HepG2 (cell line): Measurements from ENCODE around the gene CLEC3B. TPM values are rescaled to one million over a fixed set of nuclear protein-coding genes. Genes with fewer than 3 reads are reported as not detected.

ENCODE experiments used
- ATAC-seq: fragments of 200-7000 bp; cut with Tn5 transposase; 3 replicates; pipeline ENCODE4 v1.9.1; 2020; ENCODE audit warnings: mild to moderate bottlenecking, moderate library complexity
- BruUV-seq: library from RNA; stranded (reverse); fragments of 400-500 nt; replicated peaks from 2 replicates; lab custom pipeline; 2021; lab: Mats Ljungman, UMichigan
- CTCF ChIA-PET: fragments of 300-600 bp; formaldehyde crosslinking; extraction: SDS; loops from one replicate; lab custom pipeline; 2021; ENCODE audit warnings: low total read pairs, inconsistent platforms, low intra/inter-chr PET ratio; lab: Yijun Ruan, JAX
- POLR2A ChIA-PET: fragments of 350-600 bp; sonication (Branson Sonifier 250); formaldehyde crosslinking; loops from one replicate; lab custom pipeline; 2020; ENCODE audit warnings: antibody characterized with exemption, inconsistent platforms; lab: Yijun Ruan, JAX
- DNase-seq: peaks from one replicate; pipeline ENCODE4 v3.0.0-alpha.2; 2015; ENCODE audit warnings: low spot score
- FAIRE-seq: peaks from 3 replicates; lab custom pipeline; 2011; peaks lifted over from hg19 to GRCh38; lab: Jason Lieb, UNC
- H2AFZ ChIP-seq: one replicate; pipeline ENCODE4 v1.6.1; 2011; ENCODE audit warnings: low read length, inconsistent platforms
- H3K27ac ChIP-seq: fragments of 300-600 bp; 3 replicates; pipeline ENCODE4 v1.8.0; 2011; ENCODE audit warnings: mixed run types, mild to moderate bottlenecking, mixed read lengths, low read length, inconsistent platforms; ENCODE audit not compliant: insufficient read depth; ENCODE audit errors: extremely low read length
- H3K27me3 ChIP-seq, 2 experiments: fragments of 200-600 bp in 1 of 2; 2 replicates in 1 of 2; 3 replicates in 1 of 2; pipeline versions ENCODE4 v1.6.0 to v1.8.0; 2011; ENCODE audit warnings: low read length in 2 of 2, mild to moderate bottlenecking in 2 of 2, moderate library complexity in 2 of 2, inconsistent platforms in 1 of 2; ENCODE audit not compliant: insufficient read depth in 2 of 2, control insufficient read depth in 1 of 2
- H3K36me3 ChIP-seq, 2 experiments: fragments of 200-600 bp in 1 of 2; replicated peaks in 1 of 2; 2 replicates in 1 of 2; 3 replicates in 1 of 2; pipeline versions ENCODE4 v1.5.1 to v1.8.0; 2011; ENCODE audit warnings: low read length in 2 of 2, inconsistent platforms in 1 of 2; ENCODE audit not compliant: insufficient read depth in 2 of 2, control insufficient read depth in 1 of 2
- H3K4me1 ChIP-seq: 2 replicates; pipeline ENCODE4 v1.5.1; 2012; ENCODE audit warnings: low read length, inconsistent platforms; ENCODE audit not compliant: insufficient read depth
- H3K4me2 ChIP-seq: 2 replicates; pipeline ENCODE4 v1.6.0; 2011; ENCODE audit warnings: low read depth, low read length, inconsistent platforms
- H3K4me3 ChIP-seq, 3 experiments: fragments of 200-600 bp in 1 of 3; sonication (generic), shearing (Covaris generic) in 1 of 3; replicated peaks in 1 of 3; 2 replicates each; pipeline ENCODE4 v1.5.1; 2011 to 2016; ENCODE audit warnings: low read length in 3 of 3, inconsistent platforms in 2 of 3, low read depth in 2 of 3, mild to moderate bottlenecking in 2 of 3, control low read depth in 1 of 3, mixed read lengths in 1 of 3; ENCODE audit not compliant: insufficient read depth in 1 of 3
- H3K79me2 ChIP-seq: one replicate; pipeline ENCODE4 v1.6.1; 2011; ENCODE audit warnings: low read length, inconsistent platforms; ENCODE audit not compliant: insufficient read depth
- H3K9ac ChIP-seq: 2 replicates; pipeline ENCODE4 v1.6.0; 2011; ENCODE audit warnings: mild to moderate bottlenecking, low read depth, low read length, inconsistent platforms; ENCODE audit not compliant: insufficient read depth
- H3K9me3 ChIP-seq: 2 replicates; pipeline ENCODE4 v1.5.1; 2012; ENCODE audit warnings: mild to moderate bottlenecking, low read length
- H4K20me1 ChIP-seq: 2 replicates; pipeline ENCODE4 v1.6.0; 2011; ENCODE audit warnings: inconsistent platforms, mild to moderate bottlenecking, low read length, moderate library complexity; ENCODE audit not compliant: insufficient read depth
- EED ChIP-seq: sonication (generic); formaldehyde crosslinking; IDR thresholded peaks from 2 replicates; pipeline ENCODE4 v1.5.0; 2020; ENCODE audit warnings: mild to moderate bottlenecking, missing genetic modification reagents
- HNF4A ChIP-seq: sonication (generic); formaldehyde crosslinking; IDR thresholded peaks from 2 replicates; pipeline ENCODE4 v1.4.0; 2020; ENCODE audit warnings: missing genetic modification reagents
- IKZF1 ChIP-seq: fragments of 450-650 bp; IDR thresholded peaks from 2 replicates; pipeline ENCODE4 v1.7.1; 2016
- MXD4 ChIP-seq: IDR thresholded peaks from 2 replicates; pipeline ENCODE4 v1.6.1; 2016; ENCODE audit warnings: mild to moderate bottlenecking, missing biosample characterization, missing genetic modification reagents
- STAT5B ChIP-seq: sonication (generic); formaldehyde crosslinking; IDR thresholded peaks from 2 replicates; pipeline ENCODE4 v1.4.0; 2020; ENCODE audit warnings: missing genetic modification reagents
- ZBTB2 ChIP-seq: sonication (generic); formaldehyde crosslinking; IDR thresholded peaks from 2 replicates; pipeline ENCODE4 v1.8.0; 2022; ENCODE audit warnings: low read depth, missing genetic modification reagents
- ZNF235 ChIP-seq: sonication (generic); formaldehyde crosslinking; IDR thresholded peaks from 2 replicates; pipeline ENCODE4 v1.8.1; 2023; ENCODE audit warnings: mild to moderate bottlenecking, missing genetic modification reagents, borderline replicate concordance
- ZNF354B ChIP-seq: sonication (generic); formaldehyde crosslinking; IDR thresholded peaks from 2 replicates; pipeline ENCODE4 v1.8.0; 2022; ENCODE audit warnings: mild to moderate bottlenecking, missing genetic modification reagents
- ZNF570 ChIP-seq: sonication (generic); formaldehyde crosslinking; IDR thresholded peaks from 2 replicates; pipeline ENCODE4 v1.4.0; 2020; ENCODE audit warnings: mild to moderate bottlenecking, missing genetic modification reagents, borderline replicate concordance
- ZNF713 ChIP-seq: sonication (generic); formaldehyde crosslinking; IDR thresholded peaks from 2 replicates; pipeline ENCODE4 v1.4.0; 2020; ENCODE audit warnings: mild to moderate bottlenecking, missing genetic modification reagents
- ZNF768 ChIP-seq: sonication (generic); formaldehyde crosslinking; IDR thresholded peaks from 2 replicates; pipeline ENCODE4 v1.4.0; 2020; ENCODE audit warnings: missing genetic modification reagents
- ZSCAN9 ChIP-seq: IDR thresholded peaks from 2 replicates; pipeline ENCODE4 v1.6.1; 2016; ENCODE audit warnings: borderline replicate concordance
- WGBS: methylation state at CpG from one replicate; pipeline ENCODE4 v1.1.6; 2017; ENCODE audit warnings: low lambda C conversion rate; 5-methylcytosine and 5-hydroxymethylcytosine counted together
- in situ Hi-C: cut with HindIII; loops from 2 replicates; pipeline ENCODE4 v1.10.0; 2017; ENCODE audit warnings: low pct_unique_long_range_greater_than_20kb; ENCODE audit not compliant: extremely low pct_ligation_motif_present
- intact Hi-C: fragments of 100-400 bp; cut with micrococcal nuclease; formaldehyde crosslinking; loops from one replicate; pipeline ENCODE4 v1.10.0; 2022; ENCODE audit not compliant: unreplicated experiment
- polyA plus RNA-seq, 8 experiments: library from polyadenylated mRNA; depleted of rRNA in 3 of 8; stranded (reverse) in 7 of 8; unstranded in 1 of 8; fragments of >200 nt; fragmentation: Illumina TruSeq in 4 of 8; extraction: Trizol in 4 of 8; gene quantifications; 2 replicates each; pipeline versions ENCODE4 v1.2.1 to v1.2.3, GENCODE V29; 2011 to 2016; ENCODE audit warnings: low read depth in 4 of 8, missing spikeins in 1 of 8, mixed read lengths in 1 of 8; ENCODE audit not compliant: insufficient read depth in 1 of 8
- total RNA-seq, 5 experiments: library from RNA; depleted of rRNA; stranded (reverse); fragments of >200 nt; fragmentation: Illumina TruSeq; extraction: Trizol; gene quantifications; 2 replicates each; pipeline ENCODE4 v1.2.3, GENCODE V29; 2016; ENCODE audit warnings: low read depth in 1 of 5
- TF ChIP-seq, protein P1 (sequence below): sonication (generic); formaldehyde crosslinking; IDR thresholded peaks from 2 replicates; pipeline ENCODE4 v1.4.0; 2020; ENCODE audit warnings: missing genetic modification reagents
- TF ChIP-seq, protein P2 (sequence below): sonication (generic); IDR thresholded peaks from 2 replicates; pipeline ENCODE4 v1.6.1; 2016; ENCODE audit warnings: low read depth, borderline replicate concordance

The CLEC3B gene
- total and polyA plus RNA-seq, 2 of the 13 experiments (the other 11 are each of a cell fraction or from before 2014, with no cell fraction given): 0.07 TPM; not detected in 1

GRCh38 chr3:45082142-45082538 is 56.0 kb downstream of the CLEC3B start (continued):
- TF ChIP-seq ZSCAN9 (CRISPR knock-in tag) (no peak), ZNF354B (CRISPR knock-in tag) (no peak), ZNF768 (CRISPR knock-in tag) (no peak), EED (CRISPR knock-in tag) (no peak), STAT5B (CRISPR knock-in tag) (no peak), MXD4 (CRISPR knock-in tag) (no peak)

DNA sequence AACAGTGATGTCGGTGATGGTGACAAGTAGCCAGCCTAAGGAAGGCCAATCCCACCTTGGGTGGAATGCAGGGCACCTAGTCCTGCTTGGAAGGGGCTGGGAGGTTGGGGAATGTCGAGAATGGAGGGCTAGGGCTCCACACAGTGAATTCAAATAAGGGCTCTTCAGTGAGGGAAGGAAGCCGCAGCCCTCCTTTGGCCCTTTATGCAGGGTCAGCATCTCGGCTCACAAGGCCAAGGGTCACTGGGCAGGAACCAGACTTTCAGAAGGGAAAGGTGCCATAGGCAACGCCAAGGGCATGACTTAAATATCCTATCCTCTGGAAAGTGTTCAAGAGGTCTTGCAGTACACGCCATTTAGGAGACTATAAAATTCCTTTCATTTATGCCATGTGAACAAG is 56.9 kb downstream of the CLEC3B start:
- intact Hi-C loops (no loop called here), in situ Hi-C loops (no loop called here)
- Histone ChIP-seq H3K4me3 (no peak overlapping the region), H4K20me1 (no peaks in the 10 kb centered on the region), H3K9me3 (no peaks in the 10 kb centered on the region), H3K9ac (no peak overlapping the region), H3K79me2 (no peaks in the 10 kb centered on the region), H3K4me2 (no peak overlapping the region), H2AFZ (no peak overlapping the region), H3K36me3 (no peaks in the 10 kb centered on the region), H3K4me1 (peaks cover 8% of the 10 kb centered on the region), H3K27me3 (peaks cover 0 to 1% of the 10 kb centered on the region in 2 experiments; a peak in 1 of 5 replicates), H3K27ac (no peak overlapping the region)
- 46% methylated on average over 5 of the region's 6 CpGs for WGBS
- FAIRE-seq (no peak), DNase-seq (no peak), ATAC-seq (no peak)
- POLR2A ChIA-PET: no interaction called here
- TF ChIP-seq ZNF570 (CRISPR knock-in tag) (no peak), ZBTB2 (CRISPR knock-in tag) (no peak), ZNF235 (CRISPR knock-in tag) (no peak), ZNF713 (CRISPR knock-in tag) (no peak), HNF4A (no peak), IKZF1 (no peak)
- TF ChIP-seq, protein P1, sequence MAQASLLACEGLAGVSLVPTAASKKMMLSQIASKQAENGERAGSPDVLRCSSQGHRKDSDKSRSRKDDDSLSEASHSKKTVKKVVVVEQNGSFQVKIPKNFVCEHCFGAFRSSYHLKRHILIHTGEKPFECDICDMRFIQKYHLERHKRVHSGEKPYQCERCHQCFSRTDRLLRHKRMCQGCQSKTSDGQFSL (CRISPR knock-in tag): no peak
- TF ChIP-seq, protein P2, sequence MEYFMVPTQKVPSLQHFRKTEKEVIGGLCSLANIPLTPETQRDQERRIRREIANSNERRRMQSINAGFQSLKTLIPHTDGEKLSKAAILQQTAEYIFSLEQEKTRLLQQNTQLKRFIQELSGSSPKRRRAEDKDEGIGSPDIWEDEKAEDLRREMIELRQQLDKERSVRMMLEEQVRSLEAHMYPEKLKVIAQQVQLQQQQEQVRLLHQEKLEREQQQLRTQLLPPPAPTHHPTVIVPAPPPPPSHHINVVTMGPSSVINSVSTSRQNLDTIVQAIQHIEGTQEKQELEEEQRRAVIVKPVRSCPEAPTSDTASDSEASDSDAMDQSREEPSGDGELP: no peak
- CTCF ChIA-PET: no interaction called here
- no TSS peak for BruUV-seq
